Mammary epithelial cell (primary cell): ENCODE results near the gene TTLL4.

Experiments used
- CTCF ChIP-seq, 2 donors: IDR thresholded peaks in 1 of 2; conservative IDR thresholded peaks in 1 of 2; 2 replicates each; pipeline ENCODE4 v1.5.1; 2011 to 2012; ENCODE audit warnings: inconsistent platforms in 2 of 2, low read length in 2 of 2, mild to moderate bottlenecking in 2 of 2, control low read depth in 1 of 2, low read depth in 1 of 2; ENCODE audit not compliant: insufficient read depth in 1 of 2; ENCODE audit errors: extremely low read depth in 1 of 2
- EZH2 ChIP-seq: IDR thresholded peaks from 2 replicates; pipeline ENCODE4 v1.6.1; 2012; ENCODE audit warnings: low read length, inconsistent platforms, borderline replicate concordance

GRCh38 chr2:218691234-218691633 lies 19.4 kb upstream of the TTLL4 start:
- TF ChIP-seq CTCF (conservative IDR thresholded peaks at IDR 0.05 in 1 of 2, IDR thresholded peaks at IDR 0.05 in 1 of 2; ENCODE audit: extremely low read depth in 1 of 2, insufficient read depth in 1 of 2, low read depth in 1 of 2, low read length in 2 of 2): no peak
- TF ChIP-seq EZH2: no peak
